ENCODE results near the gene CLOCK.
A peak's percentile ranks its signal among the peaks of the same experiment; 100 is the strongest.
"Not testable (repeated sequence)": the region's sequence is repeated elsewhere in the genome, so short reads cannot be mapped to it uniquely, and the experiment has no call there.

CLOCK gene

GRCh38 chr4:55546756-55547465, at the start of gene CLOCK:
Gene CLOCK (minus strand): TSS chr4:55546909. CDS start chr4:55482785, 64,124 bp downstream.
- H3K27ac Mint-ChIP-seq (ENCODE audit: low read depth) = peak within 1 kb of the TSS; percentile 77
- H3K4me3 Mint-ChIP-seq = peak within 1 kb of the TSS; percentile 89
- H3K9me3 Mint-ChIP-seq = no peaks in the 10 kb centered on the region
- no peaks in the 10 kb centered on the region for H3K27me3 Mint-ChIP-seq
- ATAC-seq (replicated peaks; ENCODE audit: extremely low read depth, poor library complexity, severe bottlenecking) = peak; percentile 61
- peaks cover 18% of the 10 kb centered on the region for H3K36me3 Mint-ChIP-seq (ENCODE audit: insufficient read depth)
- peak; percentile 70 to 71 for DNase-seq (ENCODE audit: low spot score in 2 of 2)
- peaks cover 40% of the 10 kb centered on the region for H3K4me1 Mint-ChIP-seq

- Mint-ChIP-seq H3K4me3 (no peak within 1 kb of the TSS), H3K36me3 (ENCODE audit: insufficient read depth) (no peaks in the 10 kb centered on the region), H3K9me3 (no peaks in the 10 kb centered on the region), H3K4me1 (no peaks in the 10 kb centered on the region), H3K27ac (ENCODE audit: low read depth) (no peak within 1 kb of the TSS), H3K27me3 (peaks cover 22% of the 10 kb centered on the region)
- ATAC-seq (replicated peaks; ENCODE audit: extremely low read depth, poor library complexity, severe bottlenecking) = no peak
- no peak for DNase-seq (ENCODE audit: low spot score in 2 of 2)
These were observed 45.3 kb upstream of the CLOCK start, which contains the start of gene PDCL2 for GRCh38 chr4:55592014-55592413. Gene PDCL2 (minus strand): TSS chr4:55592245. CDS start chr4:55592109, 136 bp downstream.

GRCh38 chr4:55588160-55588559, 41.5 kb upstream of the CLOCK start:
- Mint-ChIP-seq H3K27ac (ENCODE audit: low read depth) (no peak overlapping the region), H3K9me3 (peaks cover 6% of the 10 kb centered on the region), H3K36me3 (ENCODE audit: insufficient read depth) (no peaks in the 10 kb centered on the region), H3K4me3 (no peak overlapping the region), H3K27me3 (peaks cover 47% of the 10 kb centered on the region), H3K4me1 (no peaks in the 10 kb centered on the region)
- DNase-seq (ENCODE audit: low spot score in 2 of 2) = no peak
- ATAC-seq (replicated peaks; ENCODE audit: extremely low read depth, poor library complexity, severe bottlenecking) = no peak

- not testable (repeated sequence) for H3K9me3 Mint-ChIP-seq
These were observed 36.1 kb upstream of the CLOCK start for GRCh38 chr4:55582773-55583172.

GRCh38 chr4:55578341-55579010, 31.8 kb upstream of the CLOCK start:
- H3K27me3 Mint-ChIP-seq = peaks cover 17% of the 10 kb centered on the region
- DNase-seq (ENCODE audit: low spot score in 2 of 2) (no peak), ATAC-seq (replicated peaks; ENCODE audit: extremely low read depth, poor library complexity, severe bottlenecking) (no peak)
- no peak overlapping the region for H3K4me3 Mint-ChIP-seq
- peaks cover 10% of the 10 kb centered on the region for H3K9me3 Mint-ChIP-seq
- no peak overlapping the region for H3K27ac Mint-ChIP-seq (ENCODE audit: low read depth)
- no peaks in the 10 kb centered on the region for H3K36me3 Mint-ChIP-seq (ENCODE audit: insufficient read depth)
- no peaks in the 10 kb centered on the region for H3K4me1 Mint-ChIP-seq

More at GRCh38 chr4:55582773-55583172, 36.1 kb upstream of the CLOCK start:
- H3K27me3 Mint-ChIP-seq = peaks cover 34% of the 10 kb centered on the region
- ATAC-seq (replicated peaks; ENCODE audit: extremely low read depth, poor library complexity, severe bottlenecking); H3K36me3 Mint-ChIP-seq (ENCODE audit: insufficient read depth); DNase-seq (ENCODE audit: low spot score in 2 of 2); H3K4me3 Mint-ChIP-seq; H3K4me1 Mint-ChIP-seq; H3K27ac Mint-ChIP-seq (ENCODE audit: low read depth): not testable (repeated sequence)

GRCh38 chr4:55575513-55575912, 28.8 kb upstream of the CLOCK start:
- ATAC-seq (replicated peaks; ENCODE audit: extremely low read depth, poor library complexity, severe bottlenecking) = no peak
- peaks cover 29% of the 10 kb centered on the region for H3K27me3 Mint-ChIP-seq

GRCh38 chr4:55574252-55574651, 27.5 kb upstream of the CLOCK start:
- Mint-ChIP-seq H3K27me3 (peaks cover 29% of the 10 kb centered on the region), H3K4me3 (no peak overlapping the region), H3K36me3 (ENCODE audit: insufficient read depth) (no peaks in the 10 kb centered on the region), H3K4me1 (no peaks in the 10 kb centered on the region), H3K27ac (ENCODE audit: low read depth) (no peak overlapping the region), H3K9me3 (peaks cover 5% of the 10 kb centered on the region)
- ATAC-seq (replicated peaks; ENCODE audit: extremely low read depth, poor library complexity, severe bottlenecking) (no peak), DNase-seq (ENCODE audit: low spot score in 2 of 2) (no peak)

More at GRCh38 chr4:55575513-55575912, 28.8 kb upstream of the CLOCK start:
- Mint-ChIP-seq H3K4me3 (no peak overlapping the region), H3K9me3 (peaks cover 5% of the 10 kb centered on the region), H3K27ac (ENCODE audit: low read depth) (no peak overlapping the region), H3K4me1 (no peaks in the 10 kb centered on the region), H3K36me3 (ENCODE audit: insufficient read depth) (no peaks in the 10 kb centered on the region)
- no peak for DNase-seq (ENCODE audit: low spot score in 2 of 2)

GRCh38 chr4:55571806-55572205, 25.1 kb upstream of the CLOCK start:
- H3K27ac Mint-ChIP-seq (ENCODE audit: low read depth) = no peak overlapping the region
- peaks cover 5% of the 10 kb centered on the region for H3K9me3 Mint-ChIP-seq
- no peaks in the 10 kb centered on the region for H3K4me1 Mint-ChIP-seq
- ATAC-seq (replicated peaks; ENCODE audit: extremely low read depth, poor library complexity, severe bottlenecking) = no peak
- no peak for DNase-seq (ENCODE audit: low spot score in 2 of 2)
- H3K36me3 Mint-ChIP-seq (ENCODE audit: insufficient read depth) = no peaks in the 10 kb centered on the region
- no peak overlapping the region for H3K4me3 Mint-ChIP-seq
- peaks cover 18% of the 10 kb centered on the region for H3K27me3 Mint-ChIP-seq

- Mint-ChIP-seq H3K27ac (ENCODE audit: low read depth) (no peak overlapping the region), H3K4me3 (no peak overlapping the region), H3K4me1 (no peaks in the 10 kb centered on the region), H3K9me3 (no peaks in the 10 kb centered on the region), H3K36me3 (ENCODE audit: insufficient read depth) (no peaks in the 10 kb centered on the region), H3K27me3 (peaks cover 18% of the 10 kb centered on the region)
- ATAC-seq (replicated peaks; ENCODE audit: extremely low read depth, poor library complexity, severe bottlenecking) (no peak), DNase-seq (ENCODE audit: low spot score in 2 of 2) (no peak)
These were observed 22.3 kb upstream of the CLOCK start for GRCh38 chr4:55568905-55569504.

GRCh38 chr4:55561889-55562288, 15.2 kb upstream of the CLOCK start:
- Mint-ChIP-seq H3K36me3 (ENCODE audit: insufficient read depth) (peaks cover 2% of the 10 kb centered on the region), H3K27ac (ENCODE audit: low read depth) (no peak overlapping the region), H3K4me3 (no peak overlapping the region), H3K27me3 (peaks cover 23% of the 10 kb centered on the region), H3K4me1 (no peaks in the 10 kb centered on the region), H3K9me3 (no peaks in the 10 kb centered on the region)
- ATAC-seq (replicated peaks; ENCODE audit: extremely low read depth, poor library complexity, severe bottlenecking) (no peak), DNase-seq (ENCODE audit: low spot score in 2 of 2) (no peak)

GRCh38 chr4:55560096-55560495, 13.4 kb upstream of the CLOCK start:
- no peak overlapping the region for H3K27ac Mint-ChIP-seq (ENCODE audit: low read depth)
- no peak for ATAC-seq (replicated peaks; ENCODE audit: extremely low read depth, poor library complexity, severe bottlenecking)

GRCh38 chr4:55554453-55555030, 7.8 kb upstream of the CLOCK start:
- H3K4me1 Mint-ChIP-seq = no peaks in the 10 kb centered on the region
- peaks cover 36% of the 10 kb centered on the region for H3K27me3 Mint-ChIP-seq
- ATAC-seq (replicated peaks; ENCODE audit: extremely low read depth, poor library complexity, severe bottlenecking) (peak; percentile 28), DNase-seq (ENCODE audit: low spot score in 2 of 2) (no peak)
- H3K9me3 Mint-ChIP-seq = no peaks in the 10 kb centered on the region
- H3K36me3 Mint-ChIP-seq (ENCODE audit: insufficient read depth) = peaks cover 1% of the 10 kb centered on the region
- H3K27ac Mint-ChIP-seq (ENCODE audit: low read depth) = no peak overlapping the region
- H3K4me3 Mint-ChIP-seq = no peak overlapping the region

More at GRCh38 chr4:55560096-55560495, 13.4 kb upstream of the CLOCK start:
- no peaks in the 10 kb centered on the region for H3K9me3 Mint-ChIP-seq
- H3K4me1 Mint-ChIP-seq = no peaks in the 10 kb centered on the region
- H3K4me3 Mint-ChIP-seq = no peak overlapping the region
- DNase-seq (ENCODE audit: low spot score in 2 of 2) = no peak
- peaks cover 30% of the 10 kb centered on the region for H3K27me3 Mint-ChIP-seq
- H3K36me3 Mint-ChIP-seq (ENCODE audit: insufficient read depth) = peaks cover 2% of the 10 kb centered on the region

All from central memory CD8-positive, alpha-beta T cell (primary cell).